ENCODE results near the gene TSPAN7. TPM values are rescaled to one million over a fixed set of nuclear protein-coding genes. Genes with fewer than 3 reads are reported as not detected.

TSPAN7 gene
- total and polyA plus RNA-seq, 9 of the 15 experiments (the other 6 are each of a cell fraction or from before 2014, with no cell fraction given), result 0.07 to 0.29 (median 0.12) TPM; not detected in 1

DNA sequence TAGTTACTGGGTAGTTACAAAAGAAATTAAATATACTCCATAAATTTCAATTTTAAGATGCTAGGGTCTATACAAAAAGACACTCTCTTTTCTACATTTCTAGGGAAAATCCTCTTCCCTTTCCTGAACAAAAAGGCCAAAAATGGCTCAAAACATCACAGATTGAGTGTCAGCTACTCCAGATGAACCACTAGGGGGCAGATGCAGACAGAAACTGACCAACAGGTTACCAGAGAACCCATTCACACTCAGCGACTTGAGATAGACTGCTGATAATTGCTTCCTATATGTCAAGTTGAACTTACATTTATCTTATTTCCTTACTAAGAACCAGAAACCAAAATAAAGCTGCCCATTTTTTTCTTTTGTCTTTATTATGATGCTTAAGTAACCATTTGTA is 156.5 kb downstream of the TSPAN7 start (continued):
- TF ChIP-seq RAD21 (CRISPR knock-in tag; conservative IDR thresholded peaks at IDR 0.05 in 1 of 2, IDR thresholded peaks at IDR 0.05 in 1 of 2) (peak in 1 of 2 experiments; percentile 56; a peak in 2 of 4 replicates), XRCC5 (IDR thresholded peaks at IDR 0.05; ENCODE audit: low read depth, low read length) (no peak), TRIM28 (IDR thresholded peaks at IDR 0.05) (peak; percentile 59; the same call in 1 of the 2 replicates), CREM (IDR thresholded peaks at IDR 0.05; ENCODE audit: low read depth) (no peak), CBX2 (IDR thresholded peaks at IDR 0.05; ENCODE audit: insufficient read depth, low read length, poor library complexity, severe bottlenecking) (no peak), TCF3 (CRISPR knock-in tag; IDR thresholded peaks at IDR 0.05) (no peak), CBX3 (IDR thresholded peaks at IDR 0.05; ENCODE audit: borderline replicate concordance in 1 of 2, low read length in 2 of 2) (peak in 1 of 2 experiments; percentile 68; a peak in 1 of 3 replicates), ELF1 (tag; IDR thresholded peaks at IDR 0.05) (no peak)
- TF ChIP-seq, protein P1, sequence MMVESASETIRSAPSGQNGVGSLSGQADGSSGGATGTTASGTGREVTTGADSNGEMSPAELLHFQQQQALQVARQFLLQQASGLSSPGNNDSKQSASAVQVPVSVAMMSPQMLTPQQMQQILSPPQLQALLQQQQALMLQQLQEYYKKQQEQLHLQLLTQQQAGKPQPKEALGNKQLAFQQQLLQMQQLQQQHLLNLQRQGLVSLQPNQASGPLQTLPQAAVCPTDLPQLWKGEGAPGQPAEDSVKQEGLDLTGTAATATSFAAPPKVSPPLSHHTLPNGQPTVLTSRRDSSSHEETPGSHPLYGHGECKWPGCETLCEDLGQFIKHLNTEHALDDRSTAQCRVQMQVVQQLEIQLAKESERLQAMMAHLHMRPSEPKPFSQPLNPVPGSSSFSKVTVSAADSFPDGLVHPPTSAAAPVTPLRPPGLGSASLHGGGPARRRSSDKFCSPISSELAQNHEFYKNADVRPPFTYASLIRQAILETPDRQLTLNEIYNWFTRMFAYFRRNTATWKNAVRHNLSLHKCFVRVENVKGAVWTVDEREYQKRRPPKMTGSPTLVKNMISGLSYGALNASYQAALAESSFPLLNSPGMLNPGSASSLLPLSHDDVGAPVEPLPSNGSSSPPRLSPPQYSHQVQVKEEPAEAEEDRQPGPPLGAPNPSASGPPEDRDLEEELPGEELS (CRISPR knock-in tag; IDR thresholded peaks at IDR 0.05; ENCODE audit: borderline replicate concordance), result no peak

DNA sequence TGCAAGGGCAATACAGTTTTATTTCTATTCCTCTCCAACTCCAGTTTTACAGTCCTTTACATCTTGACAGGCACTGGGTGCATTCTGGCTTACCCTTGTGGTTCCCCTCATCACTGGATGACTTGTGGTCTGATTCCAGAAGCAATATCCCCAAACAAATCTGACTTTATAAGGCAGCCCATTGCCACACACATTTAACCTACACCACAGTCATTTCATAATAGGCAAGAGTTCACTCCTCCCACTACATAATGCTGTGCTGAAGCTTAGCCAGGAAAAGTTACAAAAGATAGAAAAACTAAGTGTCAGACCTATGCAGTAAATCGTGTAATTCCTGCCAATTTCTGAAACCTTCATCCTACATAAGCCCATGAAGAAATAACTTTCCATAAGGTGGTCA is 157.0 kb downstream of the TSPAN7 start:
- WGBS (ENCODE audit: insufficient coverage, low coverage, missing lambda C conversion rate), result 14% methylated on average over 1 of the region's 1 CpG
- Histone ChIP-seq H4K20me1 (replicated peaks; ENCODE audit: control insufficient read depth, insufficient read depth, low read length) (no peaks in the 10 kb centered on the region), H3K27me3 (ENCODE audit: control insufficient read depth in 2 of 2, insufficient read depth in 2 of 2, low read length in 2 of 2) (no peaks in the 10 kb centered on the region), H3K36me3 (ENCODE audit: control insufficient read depth, insufficient read depth, low read length) (no peaks in the 10 kb centered on the region), H3K27ac (ENCODE audit: extremely low read depth, low read depth, low read length) (no peak overlapping the region), H3K9me3 (replicated peaks; ENCODE audit: control insufficient read depth, insufficient read depth, low read depth, low read length) (no peaks in the 10 kb centered on the region), H3K4me2 (ENCODE audit: insufficient read depth, low read length) (no peak overlapping the region), H3K9me1 (ENCODE audit: control insufficient read depth, insufficient read depth, low read length) (no peaks in the 10 kb centered on the region), H3K4me3 (no peak overlapping the region), H2AFZ (ENCODE audit: low read depth, low read length) (no peak overlapping the region), H3K79me2 (ENCODE audit: control insufficient read depth, insufficient read depth, low read length) (no peaks in the 10 kb centered on the region), H3K9ac (ENCODE audit: insufficient read depth in 1 of 2, low read depth in 2 of 2, low read length in 2 of 2) (no peak overlapping the region), H3K4me1 (replicated peaks in 1 of 2; ENCODE audit: control insufficient read depth in 2 of 2, insufficient read depth in 2 of 2, low read length in 2 of 2) (no peaks in the 10 kb centered on the region)
- in situ Hi-C loops (cut with MboI) (no loop called here), intact Hi-C loops (cut with micrococcal nuclease) (no loop called here)
- no TSS peak for BruUV-seq (replicated peaks)
- ChIA-PET POLR2A (no interaction called here), CTCF (ENCODE audit: low intra/inter-chr PET ratio) (no interaction called here)
- FAIRE-seq (no peak), ATAC-seq (no peak), DNase-seq (ENCODE audit: extremely low read depth in 1 of 4, low spot score in 3 of 4) (no peak)
- no peak for TF ChIP-seq ZFP1 (CRISPR knock-in tag; IDR thresholded peaks at IDR 0.05)
- no peak for TF ChIP-seq MXI1 (IDR thresholded peaks at IDR 0.05; ENCODE audit: low read depth, low read length)
- no peak for TF ChIP-seq SUPT5H (IDR thresholded peaks at IDR 0.05)
- no peak for TF ChIP-seq XRCC3 (IDR thresholded peaks at IDR 0.05)
- TF ChIP-seq BRCA1 (IDR thresholded peaks at IDR 0.05), result no peak
- no peak for TF ChIP-seq BRCA1 (CRISPR knock-in tag; IDR thresholded peaks at IDR 0.05)
